ENCODE measurements around the gene MARCHF10. TPM values are rescaled to one million over a fixed set of nuclear protein-coding genes. Genes with fewer than 3 reads are reported as not detected.

Gene MARCHF10
- total and polyA plus RNA-seq, 2 donors (not counting 3 experiments of a cell fraction or from before 2014, with no cell fraction given) = 0.11 TPM; not detected in 1

DNA sequence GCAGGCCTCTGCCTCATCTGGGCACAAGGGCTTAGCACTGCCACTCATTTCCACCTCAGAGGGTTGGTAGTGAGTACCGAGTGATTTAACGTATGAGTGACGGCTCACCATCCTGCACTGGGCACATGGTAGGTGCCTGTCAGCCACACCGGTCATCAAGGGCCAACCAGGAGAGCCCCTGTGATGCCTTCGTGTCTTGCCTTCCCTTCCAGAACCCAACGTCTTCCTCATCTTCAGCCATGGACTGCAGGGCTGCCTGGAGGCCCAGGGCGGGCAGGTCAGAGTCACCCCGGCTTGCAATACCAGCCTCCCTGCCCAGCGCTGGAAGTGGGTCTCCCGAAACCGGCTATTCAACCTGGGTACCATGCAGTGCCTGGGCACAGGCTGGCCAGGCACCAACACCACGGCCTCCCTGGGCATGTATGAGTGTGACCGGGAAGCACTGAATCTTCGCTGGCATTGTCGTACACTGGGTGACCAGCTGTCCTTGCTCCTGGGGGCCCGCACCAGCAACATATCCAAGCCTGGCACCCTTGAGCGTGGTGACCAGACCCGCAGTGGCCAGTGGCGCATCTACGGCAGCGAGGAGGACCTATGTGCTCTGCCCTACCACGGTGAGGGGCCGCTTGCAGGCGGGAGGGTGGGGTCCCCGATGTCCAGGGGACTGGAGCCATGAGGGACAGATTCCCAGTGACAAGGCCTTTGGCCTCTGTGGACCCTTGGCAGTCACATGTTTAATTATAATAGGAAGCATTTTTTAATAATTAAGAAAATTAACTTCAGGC, 143.6 kb downstream of the MARCHF10 start:
- Histone ChIP-seq H3K27ac (ENCODE audit: insufficient read depth, low read depth, low read length) (no peak overlapping the region), H3K9me1 (replicated peaks; ENCODE audit: control insufficient read depth, extremely low read depth, insufficient read depth, low read length) (no peaks in the 10 kb centered on the region), H3K36me3 (ENCODE audit: control insufficient read depth in 2 of 2, extremely low read depth in 1 of 2, insufficient read depth in 2 of 2, low read length in 2 of 2) (peaks cover 2% of the 10 kb centered on the region in 2 experiments), H3K9ac (replicated peaks; ENCODE audit: extremely low read depth, insufficient read depth, low read length) (no peak overlapping the region), H3K4me3 (replicated peaks in 1 of 3; ENCODE audit: insufficient read depth in 1 of 3, low read depth in 1 of 3, low read length in 3 of 3) (no peak overlapping the region), H4K20me1 (replicated peaks; ENCODE audit: control insufficient read depth, extremely low read depth, insufficient read depth, low read length) (no peaks in the 10 kb centered on the region), H3K27me3 (ENCODE audit: control insufficient read depth in 2 of 2, insufficient read depth in 2 of 2, low read length in 2 of 2) (no peaks in the 10 kb centered on the region), H3K4me2 (ENCODE audit: insufficient read depth, low read length) (no peak overlapping the region), H3K79me2 (ENCODE audit: control insufficient read depth, insufficient read depth, low read length) (no peaks in the 10 kb centered on the region), H3K4me1 (ENCODE audit: control insufficient read depth, extremely low read depth, insufficient read depth, low read length) (no peaks in the 10 kb centered on the region), H3K9me3 (replicated peaks; ENCODE audit: control insufficient read depth, insufficient read depth, low read length) (no peaks in the 10 kb centered on the region), H2AFZ (ENCODE audit: low read depth, low read length) (no peak overlapping the region)
- no peak for FAIRE-seq
- dilution Hi-C loops (cut with MboI; ENCODE audit: extremely low pct_ligation_motif_present, low sequenced_read_pairs) (no loop called here), intact Hi-C loops (cut with micrococcal nuclease) (no loop called here)
- POLR2A ChIA-PET = no interaction called here
- CTCF ChIA-PET = no interaction called here
- TF ChIP-seq POLR2A (IDR thresholded peaks at IDR 0.05; ENCODE audit: low read depth, low read length) = no peak
- TF ChIP-seq, protein P1, sequence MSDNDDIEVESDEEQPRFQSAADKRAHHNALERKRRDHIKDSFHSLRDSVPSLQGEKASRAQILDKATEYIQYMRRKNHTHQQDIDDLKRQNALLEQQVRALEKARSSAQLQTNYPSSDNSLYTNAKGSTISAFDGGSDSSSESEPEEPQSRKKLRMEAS (IDR thresholded peaks at IDR 0.05; ENCODE audit: insufficient read depth, insufficient read length) = no peak
- TF ChIP-seq JUN (IDR thresholded peaks at IDR 0.05; ENCODE audit: borderline replicate concordance, insufficient read depth, insufficient read length, low read depth) = no peak
- no peak for TF ChIP-seq GATA2 (IDR thresholded peaks at IDR 0.05; ENCODE audit: insufficient read depth, insufficient read length, low read depth, low read length)
- no peak for TF ChIP-seq POLR2AphosphoS5 (IDR thresholded peaks at IDR 0.05; ENCODE audit: insufficient read depth, low read depth, low read length)
- no peak for TF ChIP-seq FOS (IDR thresholded peaks at IDR 0.05; ENCODE audit: borderline replicate concordance, insufficient read depth, low read length)
- TF ChIP-seq MYC (IDR thresholded peaks at IDR 0.05; ENCODE audit: low read depth, low read length) = no peak
- TF ChIP-seq, protein P2, sequence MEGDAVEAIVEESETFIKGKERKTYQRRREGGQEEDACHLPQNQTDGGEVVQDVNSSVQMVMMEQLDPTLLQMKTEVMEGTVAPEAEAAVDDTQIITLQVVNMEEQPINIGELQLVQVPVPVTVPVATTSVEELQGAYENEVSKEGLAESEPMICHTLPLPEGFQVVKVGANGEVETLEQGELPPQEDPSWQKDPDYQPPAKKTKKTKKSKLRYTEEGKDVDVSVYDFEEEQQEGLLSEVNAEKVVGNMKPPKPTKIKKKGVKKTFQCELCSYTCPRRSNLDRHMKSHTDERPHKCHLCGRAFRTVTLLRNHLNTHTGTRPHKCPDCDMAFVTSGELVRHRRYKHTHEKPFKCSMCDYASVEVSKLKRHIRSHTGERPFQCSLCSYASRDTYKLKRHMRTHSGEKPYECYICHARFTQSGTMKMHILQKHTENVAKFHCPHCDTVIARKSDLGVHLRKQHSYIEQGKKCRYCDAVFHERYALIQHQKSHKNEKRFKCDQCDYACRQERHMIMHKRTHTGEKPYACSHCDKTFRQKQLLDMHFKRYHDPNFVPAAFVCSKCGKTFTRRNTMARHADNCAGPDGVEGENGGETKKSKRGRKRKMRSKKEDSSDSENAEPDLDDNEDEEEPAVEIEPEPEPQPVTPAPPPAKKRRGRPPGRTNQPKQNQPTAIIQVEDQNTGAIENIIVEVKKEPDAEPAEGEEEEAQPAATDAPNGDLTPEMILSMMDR (IDR thresholded peaks at IDR 0.05; ENCODE audit: extremely low read depth in 1 of 2, insufficient read depth in 1 of 2, low read depth in 1 of 2, low read length in 2 of 2) = no peak
- no peak for TF ChIP-seq EZH2 (IDR thresholded peaks at IDR 0.05; ENCODE audit: borderline replicate concordance, low read depth, low read length, severe bottlenecking)
- no peak for DNase-seq (ENCODE audit: low read depth, low spot score)
- no TSS peak for BruUV-seq (replicated peaks)
